GM23338 (cell line): Measurements from ENCODE around the gene ADPRHL1. TPM values are rescaled to one million over a fixed set of nuclear protein-coding genes. Genes with fewer than 3 reads are reported as not detected.

Experiments used
- ATAC-seq: fragments of 200-7000 bp; cut with Tn5 transposase; 3 replicates; pipeline ENCODE4 v1.9.1; 2020
- DNase-seq: peaks from one replicate; pipeline ENCODE4 v3.0.0-alpha.2; 2015; ENCODE audit warnings: low spot score
- H2AFZ ChIP-seq: fragments of 200-600 bp; sonication (generic); 2 replicates; pipeline ENCODE4 v1.8.0; 2016; ENCODE audit warnings: antibody characterized with exemption, mild to moderate bottlenecking, moderate library complexity
- H3F3A ChIP-seq: fragments of 200-600 bp; sonication (generic); replicated peaks from 2 replicates; pipeline ENCODE4 v1.8.0; 2017; ENCODE audit warnings: antibody characterized with exemption, mixed run types, low read depth
- H3K27ac ChIP-seq: fragments of 200-600 bp; sonication (generic); 2 replicates; pipeline ENCODE4 v1.6.1; 2016; ENCODE audit warnings: low read depth
- H3K27me3 ChIP-seq: fragments of 200-600 bp; sonication (generic); 2 replicates; pipeline ENCODE4 v1.8.0; 2016; ENCODE audit warnings: mild to moderate bottlenecking, mixed run types, moderate library complexity; ENCODE audit not compliant: insufficient read depth
- H3K36me3 ChIP-seq: fragments of 200-600 bp; sonication (generic); 2 replicates; pipeline ENCODE4 v1.8.0; 2016; ENCODE audit warnings: mild to moderate bottlenecking; ENCODE audit not compliant: insufficient read depth
- H3K4me1 ChIP-seq: fragments of 200-600 bp; sonication (generic); 2 replicates; pipeline ENCODE4 v1.8.0; 2016; ENCODE audit warnings: mild to moderate bottlenecking, moderate library complexity; ENCODE audit not compliant: insufficient read depth
- H3K4me2 ChIP-seq: fragments of 200-600 bp; sonication (generic); 2 replicates; pipeline ENCODE4 v1.7.1; 2017; ENCODE audit warnings: mixed run types
- H3K4me3 ChIP-seq: fragments of 200-600 bp; sonication (generic); 2 replicates; pipeline ENCODE4 v1.6.1; 2016; ENCODE audit warnings: mixed run types
- H3K79me2 ChIP-seq: fragments of 200-600 bp; sonication (generic); replicated peaks from 2 replicates; pipeline ENCODE4 v1.8.0; 2017; ENCODE audit warnings: mild to moderate bottlenecking; ENCODE audit not compliant: insufficient read depth
- H3K9me2 ChIP-seq: fragments of 200-600 bp; sonication (generic); 2 replicates; pipeline ENCODE4 v1.8.0; 2017; ENCODE audit not compliant: insufficient read depth
- H4K20me1 ChIP-seq: fragments of 200-600 bp; sonication (generic); replicated peaks from 2 replicates; pipeline ENCODE4 v1.8.0; 2017; ENCODE audit warnings: mild to moderate bottlenecking; ENCODE audit not compliant: insufficient read depth
- H3K27ac Mint-ChIP-seq: 2 replicates; pipeline ENCODE4 v1.8.0; 2020; ENCODE audit warnings: inconsistent platforms, mild to moderate bottlenecking, moderate library complexity, mixed read lengths
- H3K27me3 Mint-ChIP-seq: 3 replicates; pipeline ENCODE4 v1.8.0; 2022; ENCODE audit warnings: low read depth, mild to moderate bottlenecking, moderate library complexity, mixed read lengths, inconsistent platforms; ENCODE audit not compliant: insufficient read depth, poor library complexity
- H3K36me3 Mint-ChIP-seq: 3 replicates; pipeline ENCODE4 v1.8.0; 2021; ENCODE audit warnings: low read depth, mild to moderate bottlenecking, inconsistent platforms, moderate library complexity, mixed read lengths
- H3K4me1 Mint-ChIP-seq: 3 replicates; pipeline ENCODE4 v1.8.0; 2020; ENCODE audit warnings: mild to moderate bottlenecking, inconsistent platforms, mixed read lengths
- H3K4me3 Mint-ChIP-seq: 3 replicates; pipeline ENCODE4 v1.8.0; 2021; ENCODE audit warnings: moderate library complexity, mild to moderate bottlenecking, inconsistent platforms, mixed read lengths
- H3K9me3 Mint-ChIP-seq: 3 replicates; pipeline ENCODE4 v1.8.0; 2020; ENCODE audit warnings: moderate library complexity, mild to moderate bottlenecking, inconsistent platforms, mixed read lengths
- CREB1 ChIP-seq: fragments of 250-450 bp; sonication (Bioruptor Pico); IDR thresholded peaks from 2 replicates; pipeline ENCODE4 v1.5.0; 2020; ENCODE audit warnings: low read depth, mild to moderate bottlenecking, moderate library complexity
- EZH2phosphoT487 ChIP-seq: fragments of 200-600 bp; sonication (generic); IDR thresholded peaks from one replicate; pipeline ENCODE4 v1.8.1; 2018; ENCODE audit warnings: antibody characterized with exemption; ENCODE audit not compliant: unreplicated experiment
- JUNB ChIP-seq: IDR thresholded peaks from one replicate; pipeline ENCODE4 v1.6.1; 2016; ENCODE audit warnings: antibody characterized with exemption; ENCODE audit not compliant: unreplicated experiment
- NANOG ChIP-seq: IDR thresholded peaks from 2 replicates; pipeline ENCODE4 v1.6.1; 2016; ENCODE audit warnings: antibody characterized with exemption, borderline replicate concordance
- POLR2AphosphoS5 ChIP-seq: IDR thresholded peaks from 2 replicates; pipeline ENCODE4 v1.6.1; 2016; ENCODE audit warnings: antibody characterized with exemption, low read depth
- STAT1 ChIP-seq: IDR thresholded peaks from one replicate; pipeline ENCODE4 v1.6.1; 2016; ENCODE audit warnings: antibody characterized with exemption; ENCODE audit not compliant: unreplicated experiment
- ZNF114 ChIP-seq: fragments of 250-450 bp; sonication (Bioruptor Pico); IDR thresholded peaks from 2 replicates; pipeline ENCODE4 v1.5.0; 2020; ENCODE audit warnings: mild to moderate bottlenecking, moderate library complexity
- ZNF331 ChIP-seq: fragments of 250-450 bp; sonication (Bioruptor Pico); IDR thresholded peaks from 2 replicates; pipeline ENCODE4 v1.5.0; 2020; ENCODE audit warnings: low read depth, mild to moderate bottlenecking, moderate library complexity
- polyA plus RNA-seq: library from polyadenylated mRNA; unstranded; fragments of >200 nt; fragmentation: Nextera tagmentation; extraction: Ambion mirVana; gene quantifications from 2 replicates; pipeline ENCODE4 v1.2.1, GENCODE V29; 2016
- total RNA-seq: library from RNA; depleted of rRNA; stranded (reverse); fragments of >200 nt; shearing (Covaris generic); gene quantifications from 2 replicates; pipeline ENCODE4 v1.2.3, GENCODE V29; 2014
- TF ChIP-seq, protein P1 (sequence below): IDR thresholded peaks from one replicate; pipeline ENCODE4 v1.6.1; 2018; ENCODE audit warnings: antibody characterized with exemption; ENCODE audit not compliant: unreplicated experiment
- TF ChIP-seq, protein P2 (sequence below), 2 experiments: fragments of 200-600 bp in 1 of 2; sonication (generic) in 1 of 2; conservative IDR thresholded peaks; 2 replicates each; pipeline versions ENCODE4 v1.5.1 to v1.6.1; 2016 to 2017; ENCODE audit warnings: antibody characterized with exemption in 2 of 2, low read depth in 2 of 2, mild to moderate bottlenecking in 2 of 2, moderate library complexity in 1 of 2

ADPRHL1 gene
- total and polyA plus RNA-seq, 2 experiments from 2014 or later, result 0.80 to 1.0 TPM

DNA sequence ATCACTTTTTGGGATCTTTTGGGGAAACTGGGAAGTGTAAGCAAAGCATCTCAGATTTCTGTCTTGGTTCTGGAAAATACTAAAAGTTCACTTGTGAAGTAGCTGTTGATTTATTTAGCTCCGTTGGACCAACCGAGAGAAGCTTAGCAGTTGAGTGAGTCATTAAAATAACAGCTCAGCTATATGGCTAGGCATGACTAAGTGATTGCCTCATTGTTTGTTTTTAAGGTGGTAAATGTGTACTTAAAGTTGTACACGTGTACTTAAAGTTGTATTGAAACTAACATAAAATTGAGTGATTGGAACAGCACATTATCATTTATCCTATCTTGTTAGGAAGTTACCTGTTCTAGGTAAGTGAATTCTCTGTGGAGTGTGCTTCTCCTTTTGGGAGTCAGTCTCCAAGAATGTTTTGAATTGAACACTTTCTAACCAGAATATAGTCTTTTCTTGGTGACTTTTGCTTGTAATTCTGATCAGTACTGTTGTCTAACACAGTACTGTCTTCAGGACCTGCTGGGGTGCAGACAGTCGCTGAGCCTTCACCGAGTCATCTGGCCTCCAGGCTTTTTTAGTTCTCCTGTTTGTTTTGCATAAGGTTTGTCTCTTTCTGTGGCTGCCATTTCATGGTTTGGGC is 40.1 kb upstream of the ADPRHL1 start:
- peaks cover 7% of the 10 kb centered on the region; the same call in 1 of the 2 replicates for H4K20me1 ChIP-seq
- no peaks in the 10 kb centered on the region for H3K9me3 Mint-ChIP-seq
- peak overlapping the region; percentile 97 for H3K4me2 ChIP-seq
- peaks cover 4% of the 10 kb centered on the region for H3K27me3 Mint-ChIP-seq
- H3K4me1 Mint-ChIP-seq, result peaks cover 47% of the 10 kb centered on the region
- peaks cover 17% of the 10 kb centered on the region for H3K36me3 Mint-ChIP-seq
- H2AFZ ChIP-seq, result no peak overlapping the region
- H3K4me3 ChIP-seq, result peak overlapping the region; percentile 9
- TF ChIP-seq CREB1 (CRISPR knock-in tag) (no peak), POLR2AphosphoS5 (no peak), JUNB (no peak), ZNF331 (CRISPR knock-in tag) (no peak), NANOG (no peak), STAT1 (no peak), ZNF114 (CRISPR knock-in tag) (no peak)
- H3K4me1 ChIP-seq, result peaks cover 36% of the 10 kb centered on the region
- no peaks in the 10 kb centered on the region for H3K9me2 ChIP-seq
- peak overlapping the region; percentile 37; the same call in 1 of the 2 replicates for H3K27ac Mint-ChIP-seq
- ATAC-seq (no peak), DNase-seq (no peak)
- H3K79me2 ChIP-seq, result peaks cover 73% of the 10 kb centered on the region
- peaks cover 8% of the 10 kb centered on the region; the same call in 1 of the 2 replicates for H3F3A ChIP-seq
- H3K27ac ChIP-seq, result peak overlapping the region; percentile 52; the same call in 1 of the 2 replicates
- peak overlapping the region; percentile 38 for H3K4me3 Mint-ChIP-seq
- H3K27me3 ChIP-seq, result no peaks in the 10 kb centered on the region
- peaks cover 12% of the 10 kb centered on the region; the same call in 1 of the 2 replicates for H3K36me3 ChIP-seq

DNA sequence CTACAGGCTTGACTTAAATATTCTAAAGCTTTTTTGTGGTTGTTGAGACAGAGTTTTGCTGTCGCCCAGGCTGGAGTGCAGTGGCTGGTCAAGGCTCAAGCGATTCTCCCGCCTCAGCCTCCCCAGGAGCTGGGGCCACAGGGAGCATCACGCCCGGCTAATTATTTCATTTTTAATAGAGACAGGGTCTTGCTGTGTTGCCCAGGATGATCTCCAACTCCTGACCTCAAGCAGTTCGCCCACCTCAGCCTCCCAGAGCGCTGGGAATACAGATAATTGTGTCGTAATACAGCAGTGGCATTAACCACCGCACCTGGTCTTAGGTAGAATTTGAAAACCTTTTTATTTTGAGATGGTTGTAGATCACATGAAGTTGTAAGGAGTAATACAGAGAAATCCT is 38.7 kb upstream of the ADPRHL1 start:
- no peaks in the 10 kb centered on the region; the same call in 2 of the 3 replicates for H3K9me3 Mint-ChIP-seq
- Histone ChIP-seq H4K20me1 (peaks cover 17% of the 10 kb centered on the region), H3K9me2 (no peaks in the 10 kb centered on the region), H3K27ac (no peak overlapping the region; the same call in 1 of the 2 replicates), H3K27me3 (no peaks in the 10 kb centered on the region), H3F3A (peaks cover 8% of the 10 kb centered on the region; the same call in 1 of the 2 replicates), H2AFZ (no peak overlapping the region), H3K36me3 (peaks cover 6% of the 10 kb centered on the region; the same call in 1 of the 2 replicates), H3K79me2 (peaks cover 84% of the 10 kb centered on the region), H3K4me1 (peaks cover 42% of the 10 kb centered on the region), H3K4me3 (peak overlapping the region; percentile 97), H3K4me2 (peak overlapping the region; percentile 97)
- peaks cover 4% of the 10 kb centered on the region for H3K27me3 Mint-ChIP-seq
- peaks cover 10% of the 10 kb centered on the region for H3K36me3 Mint-ChIP-seq
- no peak for ATAC-seq
- H3K4me3 Mint-ChIP-seq, result peak overlapping the region; percentile 81
- peaks cover 59% of the 10 kb centered on the region for H3K4me1 Mint-ChIP-seq
- H3K27ac Mint-ChIP-seq, result no peak overlapping the region
- DNase-seq, result no peak
- TF ChIP-seq, protein P1, sequence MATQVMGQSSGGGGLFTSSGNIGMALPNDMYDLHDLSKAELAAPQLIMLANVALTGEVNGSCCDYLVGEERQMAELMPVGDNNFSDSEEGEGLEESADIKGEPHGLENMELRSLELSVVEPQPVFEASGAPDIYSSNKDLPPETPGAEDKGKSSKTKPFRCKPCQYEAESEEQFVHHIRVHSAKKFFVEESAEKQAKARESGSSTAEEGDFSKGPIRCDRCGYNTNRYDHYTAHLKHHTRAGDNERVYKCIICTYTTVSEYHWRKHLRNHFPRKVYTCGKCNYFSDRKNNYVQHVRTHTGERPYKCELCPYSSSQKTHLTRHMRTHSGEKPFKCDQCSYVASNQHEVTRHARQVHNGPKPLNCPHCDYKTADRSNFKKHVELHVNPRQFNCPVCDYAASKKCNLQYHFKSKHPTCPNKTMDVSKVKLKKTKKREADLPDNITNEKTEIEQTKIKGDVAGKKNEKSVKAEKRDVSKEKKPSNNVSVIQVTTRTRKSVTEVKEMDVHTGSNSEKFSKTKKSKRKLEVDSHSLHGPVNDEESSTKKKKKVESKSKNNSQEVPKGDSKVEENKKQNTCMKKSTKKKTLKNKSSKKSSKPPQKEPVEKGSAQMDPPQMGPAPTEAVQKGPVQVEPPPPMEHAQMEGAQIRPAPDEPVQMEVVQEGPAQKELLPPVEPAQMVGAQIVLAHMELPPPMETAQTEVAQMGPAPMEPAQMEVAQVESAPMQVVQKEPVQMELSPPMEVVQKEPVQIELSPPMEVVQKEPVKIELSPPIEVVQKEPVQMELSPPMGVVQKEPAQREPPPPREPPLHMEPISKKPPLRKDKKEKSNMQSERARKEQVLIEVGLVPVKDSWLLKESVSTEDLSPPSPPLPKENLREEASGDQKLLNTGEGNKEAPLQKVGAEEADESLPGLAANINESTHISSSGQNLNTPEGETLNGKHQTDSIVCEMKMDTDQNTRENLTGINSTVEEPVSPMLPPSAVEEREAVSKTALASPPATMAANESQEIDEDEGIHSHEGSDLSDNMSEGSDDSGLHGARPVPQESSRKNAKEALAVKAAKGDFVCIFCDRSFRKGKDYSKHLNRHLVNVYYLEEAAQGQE, result no peak
- no peak for TF ChIP-seq EZH2phosphoT487
- TF ChIP-seq POLR2AphosphoS5, result no peak
- TF ChIP-seq, protein P2, sequence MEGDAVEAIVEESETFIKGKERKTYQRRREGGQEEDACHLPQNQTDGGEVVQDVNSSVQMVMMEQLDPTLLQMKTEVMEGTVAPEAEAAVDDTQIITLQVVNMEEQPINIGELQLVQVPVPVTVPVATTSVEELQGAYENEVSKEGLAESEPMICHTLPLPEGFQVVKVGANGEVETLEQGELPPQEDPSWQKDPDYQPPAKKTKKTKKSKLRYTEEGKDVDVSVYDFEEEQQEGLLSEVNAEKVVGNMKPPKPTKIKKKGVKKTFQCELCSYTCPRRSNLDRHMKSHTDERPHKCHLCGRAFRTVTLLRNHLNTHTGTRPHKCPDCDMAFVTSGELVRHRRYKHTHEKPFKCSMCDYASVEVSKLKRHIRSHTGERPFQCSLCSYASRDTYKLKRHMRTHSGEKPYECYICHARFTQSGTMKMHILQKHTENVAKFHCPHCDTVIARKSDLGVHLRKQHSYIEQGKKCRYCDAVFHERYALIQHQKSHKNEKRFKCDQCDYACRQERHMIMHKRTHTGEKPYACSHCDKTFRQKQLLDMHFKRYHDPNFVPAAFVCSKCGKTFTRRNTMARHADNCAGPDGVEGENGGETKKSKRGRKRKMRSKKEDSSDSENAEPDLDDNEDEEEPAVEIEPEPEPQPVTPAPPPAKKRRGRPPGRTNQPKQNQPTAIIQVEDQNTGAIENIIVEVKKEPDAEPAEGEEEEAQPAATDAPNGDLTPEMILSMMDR (conservative IDR thresholded peaks at IDR 0.05; ENCODE audit: low read depth in 2 of 2), result no peak
